Activated CD4-positive, alpha-beta memory T cell treated with anti-CD3 and anti-CD28 coated beads, Interleukin-2, amount 10 ng/mL, durations not matched to agents 7 days and 5 days (primary cell): ENCODE results near the gene CHMP4B. TPM values are rescaled to one million over a fixed set of nuclear protein-coding genes. Genes with fewer than 3 reads are reported as not detected.

Experiments used
- CTCF ChIA-PET: fragments of 350-600 bp; sonication (Branson Sonifier 250); formaldehyde crosslinking; loops from one replicate; lab custom pipeline; 2021; ENCODE audit warnings: antibody characterized with exemption, inconsistent platforms; lab: Charles Lee
- POLR2A ChIA-PET: fragments of 350-600 bp; sonication (Branson Sonifier 250); formaldehyde crosslinking; loops from one replicate; lab custom pipeline; 2021; ENCODE audit warnings: antibody characterized with exemption; lab: Charles Lee
- DNase-seq: peaks from one replicate; pipeline ENCODE4 v3.0.0-alpha.2; 2020
- H3K27ac Mint-ChIP-seq: one replicate; pipeline ENCODE4 v1.8.0; 2021; ENCODE audit warnings: mild to moderate bottlenecking, mixed read lengths
- H3K27me3 Mint-ChIP-seq: one replicate; pipeline ENCODE4 v1.8.0; 2021; ENCODE audit warnings: mixed read lengths
- H3K36me3 Mint-ChIP-seq: one replicate; pipeline ENCODE4 v1.8.0; 2021; ENCODE audit warnings: low read depth, mixed read lengths
- H3K4me1 Mint-ChIP-seq: one replicate; pipeline ENCODE4 v1.8.0; 2021; ENCODE audit warnings: mixed read lengths
- H3K4me3 Mint-ChIP-seq: one replicate; pipeline ENCODE4 v1.8.0; 2021; ENCODE audit warnings: mild to moderate bottlenecking, mixed read lengths
- H3K9me3 Mint-ChIP-seq: one replicate; pipeline ENCODE4 v1.8.0; 2021; ENCODE audit warnings: mixed read lengths
- total RNA-seq, 2 experiments: library from RNA; stranded (reverse); gene quantifications; one replicate each; pipeline ENCODE4 v1.2.3, GENCODE V29; 2021

CHMP4B gene
- total RNA-seq, 2 experiments from 2014 or later: 86.7 to 86.9 TPM

GRCh38 chr20:33863440-33864323, 52.5 kb downstream of the CHMP4B start:
- no peaks in the 10 kb centered on the region for H3K9me3 Mint-ChIP-seq
- DNase-seq: no peak
- H3K27me3 Mint-ChIP-seq: peaks cover 2% of the 10 kb centered on the region
- H3K4me1 Mint-ChIP-seq: peaks cover 20% of the 10 kb centered on the region
- no peak overlapping the region for H3K4me3 Mint-ChIP-seq
- CTCF ChIA-PET: interaction anchor here (0.7 to 2.4 kb wide), 8 partner anchors 10 to 261 kb away, joined by 3 to 17 read pairs (median 4); partner anchors contain the start of gene RALY
- H3K27ac Mint-ChIP-seq: no peak overlapping the region
- POLR2A ChIA-PET: no interaction called here
- peaks cover 9% of the 10 kb centered on the region for H3K36me3 Mint-ChIP-seq

DNA sequence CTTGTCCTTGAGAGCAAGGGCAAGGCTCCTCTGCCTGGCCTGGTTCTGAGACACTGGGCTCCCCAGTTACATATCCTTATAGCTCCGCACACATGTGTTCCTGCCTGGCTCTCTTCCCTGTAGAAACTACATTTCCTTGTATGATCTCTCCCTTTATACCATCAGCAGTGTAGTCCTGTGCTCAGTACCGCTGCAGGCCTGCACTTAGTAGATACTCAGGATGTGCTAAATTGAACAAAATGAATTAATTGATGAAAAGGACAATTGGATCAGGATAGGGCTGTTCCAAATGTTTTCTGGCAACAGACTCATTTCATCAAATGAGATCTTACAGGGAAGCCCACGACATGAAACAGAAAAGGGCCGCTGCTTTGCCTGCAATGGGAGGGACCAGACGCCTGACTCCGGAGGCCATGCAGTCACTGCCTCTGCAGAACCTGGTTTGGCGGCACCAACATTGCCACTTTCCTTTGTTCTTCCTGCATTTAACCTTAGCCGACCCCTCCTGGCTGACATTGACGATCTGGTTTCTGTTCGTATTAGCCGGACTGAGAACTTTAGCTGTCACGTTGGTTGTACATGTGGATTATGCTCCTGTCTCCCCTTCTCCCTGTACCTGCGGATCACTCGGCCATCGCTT, 53.3 kb downstream of the CHMP4B start:
- Mint-ChIP-seq H3K4me1 (peaks cover 12% of the 10 kb centered on the region), H3K4me3 (no peak overlapping the region), H3K9me3 (no peaks in the 10 kb centered on the region), H3K27me3 (peaks cover 6% of the 10 kb centered on the region), H3K36me3 (peaks cover 1% of the 10 kb centered on the region), H3K27ac (no peak overlapping the region)
- POLR2A ChIA-PET: no interaction called here
- CTCF ChIA-PET: interaction anchor here (1.0 kb wide), 1 partner anchor 426 kb away, joined by 3 read pairs; no protein-coding TSS in a partner anchor
- DNase-seq: no peak

DNA sequence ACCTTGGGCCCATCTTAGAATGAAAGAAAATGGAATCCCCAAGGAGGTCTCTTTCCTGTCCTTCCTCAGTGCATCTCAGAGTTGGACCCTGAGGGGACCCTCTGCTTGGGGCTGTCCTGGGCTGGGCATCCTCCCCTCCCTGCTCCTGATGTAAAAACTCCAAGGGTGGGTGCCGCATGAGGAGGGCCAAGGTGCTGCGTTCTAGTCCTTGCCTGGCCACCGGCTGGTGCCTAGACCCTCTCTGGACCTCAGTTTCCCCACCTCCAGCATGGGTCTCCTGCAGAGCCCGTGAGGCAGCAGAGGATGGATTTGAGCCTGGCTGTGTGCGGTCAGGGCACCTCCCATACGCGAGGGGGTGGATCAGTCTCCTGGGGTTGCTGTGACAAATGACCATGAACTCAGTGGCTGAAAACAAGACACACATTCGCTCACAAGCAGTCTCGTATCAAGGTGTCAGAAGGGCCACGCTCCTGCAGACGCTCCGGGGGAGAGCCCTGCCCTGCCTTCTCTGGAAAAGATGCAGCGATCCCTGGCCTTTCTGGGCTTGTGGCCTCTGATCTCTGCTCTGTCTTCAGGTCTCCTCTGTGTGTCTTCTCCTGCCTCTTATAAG, 54.7 kb downstream of the CHMP4B start:
- H3K9me3 Mint-ChIP-seq: no peaks in the 10 kb centered on the region

DNA sequence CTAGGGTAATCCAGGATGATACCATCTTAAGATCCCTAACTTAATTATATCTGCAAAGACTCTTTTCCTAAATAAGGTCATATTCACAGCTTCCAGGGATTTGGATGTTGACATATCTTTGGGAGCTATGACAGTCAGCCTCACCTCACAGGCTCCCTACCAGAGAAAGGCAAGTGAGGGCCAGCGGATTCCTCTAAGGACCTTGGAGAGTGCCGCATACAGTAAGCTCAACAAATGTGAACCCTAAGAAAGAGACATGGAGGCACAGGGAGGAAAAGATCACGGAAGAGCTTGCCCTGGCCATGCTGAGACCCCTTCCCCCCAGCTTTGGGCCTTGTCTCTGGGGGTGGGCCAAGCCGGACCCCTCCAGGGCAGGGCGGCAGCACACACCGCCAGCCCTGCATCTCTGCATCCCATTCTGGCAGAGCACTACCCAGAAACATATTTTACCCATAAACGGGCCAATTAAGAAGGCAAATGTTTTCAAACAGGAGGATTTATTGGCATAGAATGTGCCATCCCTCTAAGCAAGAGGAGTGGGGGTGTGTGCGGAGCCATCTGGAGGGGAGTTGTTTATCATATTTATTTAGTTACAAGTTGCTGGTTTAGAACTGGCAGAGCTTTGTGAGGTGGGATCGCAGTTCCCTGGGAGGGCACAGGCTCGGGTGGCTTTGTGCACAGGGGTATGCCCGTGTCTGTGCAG, 55.4 kb downstream of the CHMP4B start:
- POLR2A ChIA-PET: no interaction called here
- no peak overlapping the region for H3K4me3 Mint-ChIP-seq
- H3K27ac Mint-ChIP-seq: no peak overlapping the region
- DNase-seq: no peak
- peaks cover 6% of the 10 kb centered on the region for H3K27me3 Mint-ChIP-seq
- H3K4me1 Mint-ChIP-seq: peaks cover 2% of the 10 kb centered on the region
- H3K9me3 Mint-ChIP-seq: no peaks in the 10 kb centered on the region
- CTCF ChIA-PET: no interaction called here
- no peaks in the 10 kb centered on the region for H3K36me3 Mint-ChIP-seq

More for the DNA sequence above, 54.7 kb downstream of the CHMP4B start:
- DNase-seq: no peak
- ChIA-PET CTCF (no interaction called here), POLR2A (no interaction called here)
- peaks cover 5% of the 10 kb centered on the region for H3K4me1 Mint-ChIP-seq
- H3K27ac Mint-ChIP-seq: no peak overlapping the region
- no peaks in the 10 kb centered on the region for H3K36me3 Mint-ChIP-seq
- peaks cover 6% of the 10 kb centered on the region for H3K27me3 Mint-ChIP-seq
- H3K4me3 Mint-ChIP-seq: no peak overlapping the region

GRCh38 chr20:33868042-33868441, 56.9 kb downstream of the CHMP4B start:
- CTCF ChIA-PET: no interaction called here
- Mint-ChIP-seq H3K36me3 (no peaks in the 10 kb centered on the region), H3K27me3 (peaks cover 6% of the 10 kb centered on the region), H3K27ac (no peak overlapping the region), H3K4me1 (no peaks in the 10 kb centered on the region), H3K9me3 (no peaks in the 10 kb centered on the region), H3K4me3 (no peak overlapping the region)
- DNase-seq: no peak
- POLR2A ChIA-PET: no interaction called here

- H3K27ac Mint-ChIP-seq: no peak overlapping the region
- CTCF ChIA-PET: no interaction called here
Measured at GRCh38 chr20:33868595-33868994, 57.4 kb downstream of the CHMP4B start.

GRCh38 chr20:33869283-33869682, 58.1 kb downstream of the CHMP4B start:
- no peak for DNase-seq
- no peaks in the 10 kb centered on the region for H3K4me1 Mint-ChIP-seq
- no peaks in the 10 kb centered on the region for H3K36me3 Mint-ChIP-seq
- H3K4me3 Mint-ChIP-seq: no peak overlapping the region
- no peak overlapping the region for H3K27ac Mint-ChIP-seq
- ChIA-PET POLR2A (no interaction called here), CTCF (no interaction called here)
- H3K27me3 Mint-ChIP-seq: peaks cover 6% of the 10 kb centered on the region
- no peaks in the 10 kb centered on the region for H3K9me3 Mint-ChIP-seq

More at GRCh38 chr20:33868595-33868994, 57.4 kb downstream of the CHMP4B start:
- Mint-ChIP-seq H3K27me3 (peaks cover 6% of the 10 kb centered on the region), H3K4me3 (no peak overlapping the region), H3K9me3 (no peaks in the 10 kb centered on the region), H3K4me1 (no peaks in the 10 kb centered on the region), H3K36me3 (no peaks in the 10 kb centered on the region)
- POLR2A ChIA-PET: no interaction called here
- no peak for DNase-seq

DNA sequence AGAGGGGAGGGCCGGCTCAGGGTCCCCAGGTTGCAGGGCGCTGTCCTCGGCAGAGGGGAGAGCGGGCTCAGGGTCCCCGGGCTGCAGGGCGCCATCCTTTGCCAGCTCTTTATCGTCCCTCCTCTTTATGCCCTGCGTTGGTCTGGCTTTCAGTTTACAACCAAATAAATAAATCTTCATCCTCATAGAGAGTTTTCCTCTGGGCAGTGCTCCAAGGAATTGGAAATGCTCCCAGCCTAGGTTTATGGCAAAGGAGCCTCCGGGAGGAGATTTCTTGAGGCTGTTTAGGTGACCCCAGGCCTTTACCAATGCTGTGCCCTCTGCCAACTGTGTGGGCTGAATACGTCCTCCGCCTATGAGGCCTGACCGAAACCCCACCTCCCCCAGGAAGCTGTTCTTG, 60.2 kb downstream of the CHMP4B start:
- no peak for DNase-seq
- POLR2A ChIA-PET: no interaction called here
- Mint-ChIP-seq H3K9me3 (no peaks in the 10 kb centered on the region), H3K4me1 (no peaks in the 10 kb centered on the region), H3K27me3 (peaks cover 6% of the 10 kb centered on the region), H3K27ac (no peak overlapping the region), H3K36me3 (no peaks in the 10 kb centered on the region), H3K4me3 (no peak overlapping the region)
- CTCF ChIA-PET: no interaction called here

- ChIA-PET POLR2A (no interaction called here), CTCF (interaction anchor here (0.7 to 1.5 kb wide), 3 partner anchors 11 to 753 kb away, joined by 3 to 4 read pairs (median 3); no protein-coding TSS in a partner anchor)
- no peaks in the 10 kb centered on the region for H3K4me1 Mint-ChIP-seq
Measured at GRCh38 chr20:33874129-33874528, 63.0 kb downstream of the CHMP4B start.

DNA sequence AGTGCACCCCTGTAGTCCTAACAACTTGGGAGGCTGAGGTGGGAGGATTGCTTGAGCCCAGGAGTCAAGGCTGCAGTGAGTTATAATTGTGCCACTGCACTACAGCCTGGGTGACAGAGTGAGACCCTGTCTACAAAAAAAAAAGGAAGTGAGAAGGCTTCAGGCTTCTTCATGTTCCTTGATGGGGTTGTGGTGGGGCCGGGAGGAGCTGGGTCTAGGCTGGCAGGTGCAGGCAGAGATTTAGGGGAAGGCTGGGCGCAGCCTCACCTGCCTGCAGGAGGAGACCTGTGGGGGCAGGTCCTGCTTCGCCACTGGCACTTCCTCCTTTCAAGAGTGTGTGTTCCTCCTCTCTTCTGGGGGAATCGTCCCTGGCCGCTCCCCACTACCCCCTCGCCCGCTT, 63.9 kb downstream of the CHMP4B start:
- no peak overlapping the region for H3K4me3 Mint-ChIP-seq
- ChIA-PET CTCF (no interaction called here), POLR2A (no interaction called here)
- H3K27ac Mint-ChIP-seq: no peak overlapping the region
- peaks cover under 1% of the 10 kb centered on the region for H3K36me3 Mint-ChIP-seq
- peaks cover 13% of the 10 kb centered on the region for H3K9me3 Mint-ChIP-seq
- no peaks in the 10 kb centered on the region for H3K27me3 Mint-ChIP-seq
- no peaks in the 10 kb centered on the region for H3K4me1 Mint-ChIP-seq
- DNase-seq: no peak

More at GRCh38 chr20:33874129-33874528, 63.0 kb downstream of the CHMP4B start:
- Mint-ChIP-seq H3K9me3 (peaks cover 9% of the 10 kb centered on the region), H3K27me3 (peaks cover 2% of the 10 kb centered on the region), H3K4me3 (no peak overlapping the region), H3K36me3 (no peaks in the 10 kb centered on the region), H3K27ac (no peak overlapping the region)
- no peak for DNase-seq

DNA sequence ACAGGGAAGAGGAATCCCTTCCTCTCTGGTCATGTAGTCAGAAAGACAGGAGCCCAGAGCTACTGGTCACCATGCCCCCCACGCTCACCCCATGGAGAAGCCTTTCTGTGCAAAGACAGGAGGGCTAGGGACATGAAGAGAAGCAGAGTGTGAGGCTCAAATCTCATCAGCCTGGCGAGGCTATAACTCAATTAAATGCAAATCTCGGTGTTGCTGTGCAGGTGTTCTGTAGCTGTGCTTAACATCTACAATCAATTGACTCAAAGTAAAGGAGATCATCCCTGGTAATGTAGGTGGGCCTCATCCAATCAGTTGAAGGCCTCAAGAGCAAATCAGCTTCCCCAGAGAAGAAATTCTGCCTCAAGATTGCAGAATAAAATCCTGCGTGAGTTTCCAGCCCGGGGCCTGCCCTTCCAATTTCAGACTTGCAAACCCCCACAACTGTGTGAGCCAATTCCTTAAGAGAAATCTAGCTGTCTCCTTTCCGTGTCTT, 64.4 kb downstream of the CHMP4B start:
- H3K36me3 Mint-ChIP-seq: peaks cover 3% of the 10 kb centered on the region
- H3K27me3 Mint-ChIP-seq: no peaks in the 10 kb centered on the region
- H3K9me3 Mint-ChIP-seq: peaks cover 18% of the 10 kb centered on the region
- no peak overlapping the region for H3K27ac Mint-ChIP-seq
- no peak for DNase-seq
- no peaks in the 10 kb centered on the region for H3K4me1 Mint-ChIP-seq
- ChIA-PET CTCF (interaction anchor here (1.1 kb wide), 1 partner anchor 146 kb away, joined by 3 read pairs; no protein-coding TSS in a partner anchor), POLR2A (no interaction called here)
- H3K4me3 Mint-ChIP-seq: no peak overlapping the region

DNA sequence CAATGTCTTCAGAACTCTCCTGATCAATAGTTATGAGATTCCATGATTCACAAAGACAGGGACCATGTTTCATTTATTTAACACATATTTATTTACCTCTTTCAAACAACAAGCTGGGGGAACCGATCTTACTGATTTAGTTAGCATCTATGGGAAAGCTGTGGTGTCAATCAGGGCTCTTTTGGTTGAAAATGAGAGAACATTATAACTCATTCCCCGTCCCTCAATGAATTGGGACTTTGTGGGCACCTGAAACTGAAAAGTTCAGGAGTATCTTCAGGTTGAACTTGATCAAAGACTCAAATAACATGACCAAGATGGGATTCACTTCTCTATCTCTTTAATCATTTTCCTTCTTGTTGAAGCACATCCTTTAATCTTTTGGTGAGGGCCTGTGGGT, 67.4 kb downstream of the CHMP4B start:
- no peak for DNase-seq
- Mint-ChIP-seq H3K27ac (no peak overlapping the region), H3K36me3 (peaks cover 3% of the 10 kb centered on the region), H3K4me1 (no peaks in the 10 kb centered on the region), H3K4me3 (no peak overlapping the region), H3K27me3 (no peaks in the 10 kb centered on the region), H3K9me3 (peaks cover 18% of the 10 kb centered on the region)
- ChIA-PET CTCF (no interaction called here), POLR2A (no interaction called here)
